Measurements from ENCODE around the gene NT5C3B.

DNA sequence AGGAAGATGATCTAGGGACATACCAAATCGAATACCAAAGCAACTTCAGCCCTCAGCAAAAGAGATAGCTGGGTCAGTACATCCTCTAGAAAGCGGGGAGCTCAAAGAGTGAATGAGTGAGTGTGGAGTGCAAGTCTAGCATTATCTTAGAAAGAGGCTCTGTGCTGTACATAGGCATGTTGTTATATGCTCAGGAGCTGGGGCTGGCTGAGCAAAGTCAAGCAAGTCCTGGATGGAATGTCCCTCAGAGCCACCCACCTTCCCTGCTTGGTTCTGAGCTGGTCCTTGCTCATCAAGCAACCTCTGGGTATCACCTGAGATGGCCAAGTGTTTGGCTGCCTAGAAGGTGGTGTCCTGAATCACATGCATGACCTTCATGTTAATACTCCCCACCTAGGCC lies 34.1 kb upstream of the NT5C3B start:
- TF ChIP-seq EZH2 (IDR thresholded peaks at IDR 0.05; ENCODE audit: borderline replicate concordance) = no peak
- TF ChIP-seq, protein P1, sequence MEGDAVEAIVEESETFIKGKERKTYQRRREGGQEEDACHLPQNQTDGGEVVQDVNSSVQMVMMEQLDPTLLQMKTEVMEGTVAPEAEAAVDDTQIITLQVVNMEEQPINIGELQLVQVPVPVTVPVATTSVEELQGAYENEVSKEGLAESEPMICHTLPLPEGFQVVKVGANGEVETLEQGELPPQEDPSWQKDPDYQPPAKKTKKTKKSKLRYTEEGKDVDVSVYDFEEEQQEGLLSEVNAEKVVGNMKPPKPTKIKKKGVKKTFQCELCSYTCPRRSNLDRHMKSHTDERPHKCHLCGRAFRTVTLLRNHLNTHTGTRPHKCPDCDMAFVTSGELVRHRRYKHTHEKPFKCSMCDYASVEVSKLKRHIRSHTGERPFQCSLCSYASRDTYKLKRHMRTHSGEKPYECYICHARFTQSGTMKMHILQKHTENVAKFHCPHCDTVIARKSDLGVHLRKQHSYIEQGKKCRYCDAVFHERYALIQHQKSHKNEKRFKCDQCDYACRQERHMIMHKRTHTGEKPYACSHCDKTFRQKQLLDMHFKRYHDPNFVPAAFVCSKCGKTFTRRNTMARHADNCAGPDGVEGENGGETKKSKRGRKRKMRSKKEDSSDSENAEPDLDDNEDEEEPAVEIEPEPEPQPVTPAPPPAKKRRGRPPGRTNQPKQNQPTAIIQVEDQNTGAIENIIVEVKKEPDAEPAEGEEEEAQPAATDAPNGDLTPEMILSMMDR (IDR thresholded peaks at IDR 0.05; ENCODE audit: poor library complexity) = no peak
